Ovary (tissue), 3 donors: ENCODE results near the gene CCDC178.

Experiments used
- EP300 ChIP-seq: sonication (generic); formaldehyde crosslinking; IDR thresholded peaks from one replicate; pipeline ENCODE4 v1.6.1; 2017; ENCODE audit warnings: antibody characterized with exemption
- POLR2A ChIP-seq: fragments of 450-650 bp; IDR thresholded peaks from one replicate; pipeline ENCODE4 v1.6.1; 2017; ENCODE audit warnings: antibody characterized with exemption, mild to moderate bottlenecking, moderate library complexity
- TF ChIP-seq, protein P1 (sequence below), 3 donors: fragments of 450-650 bp in 2 of 3; fragments of 200-600 bp in 1 of 3; IDR thresholded peaks; one replicate each; pipeline versions ENCODE4 v1.5.1 to v1.8.0; 2016 to 2022; ENCODE audit warnings: antibody characterized with exemption in 3 of 3, mild to moderate bottlenecking in 1 of 3
- donor health status: DM: no; HTN: no; CAD: no.

DNA sequence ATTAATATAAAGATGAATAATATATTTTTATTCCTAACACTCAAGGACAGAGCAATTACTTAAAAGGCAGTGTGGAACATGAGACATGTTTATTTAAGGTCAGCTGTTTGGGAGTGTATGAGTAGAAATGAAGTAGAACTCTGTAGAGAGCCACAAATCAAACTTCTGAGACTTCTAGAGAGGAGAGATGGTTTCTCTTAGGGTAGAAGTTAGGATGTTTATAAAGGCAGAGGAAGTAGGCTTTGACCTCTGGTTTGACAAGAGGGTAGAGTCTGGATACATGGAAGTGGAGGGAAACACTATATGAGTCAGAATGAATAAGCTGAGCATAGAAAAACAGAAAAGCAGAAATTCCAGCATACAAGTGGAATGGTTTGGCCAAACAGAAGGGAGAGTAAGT, 405.6 kb downstream of the CCDC178 start:
- TF ChIP-seq, protein P1, sequence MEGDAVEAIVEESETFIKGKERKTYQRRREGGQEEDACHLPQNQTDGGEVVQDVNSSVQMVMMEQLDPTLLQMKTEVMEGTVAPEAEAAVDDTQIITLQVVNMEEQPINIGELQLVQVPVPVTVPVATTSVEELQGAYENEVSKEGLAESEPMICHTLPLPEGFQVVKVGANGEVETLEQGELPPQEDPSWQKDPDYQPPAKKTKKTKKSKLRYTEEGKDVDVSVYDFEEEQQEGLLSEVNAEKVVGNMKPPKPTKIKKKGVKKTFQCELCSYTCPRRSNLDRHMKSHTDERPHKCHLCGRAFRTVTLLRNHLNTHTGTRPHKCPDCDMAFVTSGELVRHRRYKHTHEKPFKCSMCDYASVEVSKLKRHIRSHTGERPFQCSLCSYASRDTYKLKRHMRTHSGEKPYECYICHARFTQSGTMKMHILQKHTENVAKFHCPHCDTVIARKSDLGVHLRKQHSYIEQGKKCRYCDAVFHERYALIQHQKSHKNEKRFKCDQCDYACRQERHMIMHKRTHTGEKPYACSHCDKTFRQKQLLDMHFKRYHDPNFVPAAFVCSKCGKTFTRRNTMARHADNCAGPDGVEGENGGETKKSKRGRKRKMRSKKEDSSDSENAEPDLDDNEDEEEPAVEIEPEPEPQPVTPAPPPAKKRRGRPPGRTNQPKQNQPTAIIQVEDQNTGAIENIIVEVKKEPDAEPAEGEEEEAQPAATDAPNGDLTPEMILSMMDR (IDR thresholded peaks at IDR 0.05) = no peak
- TF ChIP-seq POLR2A (no peak), EP300 (no peak)
